Natural killer cell (primary cell): ENCODE results near the gene HM13. TPM values are rescaled to one million over a fixed set of nuclear protein-coding genes. Genes with fewer than 3 reads are reported as not detected.

Experiments
- ATAC-seq, 3 donors: fragments of 150-1000 bp in 2 of 3; fragments of 200-7000 bp in 1 of 3; cut with Tn5 transposase; 1 replicate in 1 of 3; 2 replicates in 2 of 3; pipeline ENCODE4 v1.10.0; 2021; ENCODE audit warnings: mild to moderate bottlenecking in 2 of 3, moderate library complexity in 2 of 3
- DNase-seq, 2 donors: peaks; one replicate each; pipeline versions ENCODE4 v3.0.0 to v3.0.0-alpha.2; 2013 to 2021; ENCODE audit warnings: mixed read lengths in 1 of 2
- H3K27ac ChIP-seq: one replicate; pipeline ENCODE4 v1.5.1; 2013; ENCODE audit warnings: mild to moderate bottlenecking, low read length
- H3K27me3 ChIP-seq: one replicate; pipeline ENCODE4 v1.6.1; 2013; ENCODE audit warnings: low read length; ENCODE audit not compliant: control insufficient read depth, insufficient read depth
- H3K36me3 ChIP-seq: one replicate; pipeline ENCODE4 v1.6.1; 2013; ENCODE audit warnings: low read length; ENCODE audit not compliant: control insufficient read depth, insufficient read depth
- H3K4me1 ChIP-seq: one replicate; pipeline ENCODE4 v1.6.1; 2013; ENCODE audit warnings: low read length; ENCODE audit not compliant: control insufficient read depth, insufficient read depth
- H3K4me3 ChIP-seq: one replicate; pipeline ENCODE4 v1.5.1; 2013; ENCODE audit warnings: low read length
- H3K9me3 ChIP-seq: one replicate; pipeline ENCODE4 v1.6.1; 2013; ENCODE audit warnings: low read length; ENCODE audit not compliant: control insufficient read depth, insufficient read depth
- H3K27ac Mint-ChIP-seq, 2 donors: one replicate each; pipeline ENCODE4 v1.8.0; 2022; ENCODE audit warnings: mild to moderate bottlenecking in 2 of 2, mixed read lengths in 2 of 2, moderate library complexity in 1 of 2
- H3K27me3 Mint-ChIP-seq, 2 donors: one replicate each; pipeline ENCODE4 v1.8.0; 2022; ENCODE audit warnings: low read depth in 2 of 2, mixed read lengths in 2 of 2
- H3K36me3 Mint-ChIP-seq: one replicate; pipeline ENCODE4 v1.8.0; 2022; ENCODE audit warnings: mixed read lengths
- H3K4me1 Mint-ChIP-seq, 2 donors: one replicate each; pipeline ENCODE4 v1.8.0; 2022; ENCODE audit warnings: mixed read lengths in 2 of 2
- H3K4me3 Mint-ChIP-seq: one replicate; pipeline ENCODE4 v1.8.0; 2022; ENCODE audit warnings: mild to moderate bottlenecking, moderate library complexity, mixed read lengths
- H3K9me3 Mint-ChIP-seq, 2 donors: one replicate each; pipeline ENCODE4 v1.8.0; 2022; ENCODE audit warnings: mixed read lengths in 2 of 2
- CTCF ChIP-seq: fragments of 200-600 bp; IDR thresholded peaks from one replicate; pipeline ENCODE4 v1.8.0; 2022; ENCODE audit warnings: antibody characterized with exemption
- WGBS: methylation state at CpG from one replicate; pipeline ENCODE4 v1.1.7; 2013; ENCODE audit warnings: missing lambda C conversion rate; ENCODE audit not compliant: insufficient coverage; 5-methylcytosine and 5-hydroxymethylcytosine counted together
- intact Hi-C: fragments of 100-400 bp; cut with micrococcal nuclease; formaldehyde crosslinking; loops from one replicate; pipeline ENCODE4 v1.14.2; 2022
- total RNA-seq, 4 donors: library from RNA; stranded (reverse); fragments of 120-200 nt in 1 of 4; gene quantifications; one replicate each; pipeline versions ENCODE4 v1.2.3 to v1.2.4, GENCODE V29; 2013 to 2022

Gene HM13
- total RNA-seq, 3 donors from 2014 or later (not counting 1 experiment from before 2014, with no cell fraction given), result 97.5 to 135 (median 104) TPM

- 91% methylated on average over 5 of the region's 5 CpGs for WGBS
- no peaks in the 10 kb centered on the region for H3K27me3 ChIP-seq
- H3K4me3 ChIP-seq, result no peak overlapping the region
- Mint-ChIP-seq H3K4me1 (peaks cover 20 to 24% of the 10 kb centered on the region in 2 donors), H3K4me3 (no peak overlapping the region), H3K9me3 (no peaks in the 10 kb centered on the region), H3K36me3 (no peaks in the 10 kb centered on the region), H3K27me3 (no peaks in the 10 kb centered on the region), H3K27ac (peak overlapping the region in 1 of 2 donors; percentile 96)
- TF ChIP-seq CTCF, result no peak
- peaks cover 18% of the 10 kb centered on the region for H3K4me1 ChIP-seq
- intact Hi-C loops, result no loop called here
- DNase-seq, result no peak
- H3K27ac ChIP-seq, result no peak overlapping the region
- H3K9me3 ChIP-seq, result no peaks in the 10 kb centered on the region
- ATAC-seq, result no peak
- peaks cover 46% of the 10 kb centered on the region for H3K36me3 ChIP-seq
Observed at GRCh38 chr20:31549513-31549880, 35.3 kb downstream of the HM13 start.

- Mint-ChIP-seq H3K9me3 (no peaks in the 10 kb centered on the region), H3K36me3 (no peaks in the 10 kb centered on the region), H3K27ac (peak overlapping the region in 1 of 2 donors; percentile 96), H3K27me3 (no peaks in the 10 kb centered on the region), H3K4me3 (no peak overlapping the region), H3K4me1 (peaks cover 17 to 21% of the 10 kb centered on the region in 2 donors)
- no peak for TF ChIP-seq CTCF
- Histone ChIP-seq H3K4me3 (no peak overlapping the region), H3K27ac (no peak overlapping the region), H3K27me3 (no peaks in the 10 kb centered on the region), H3K36me3 (peaks cover 50% of the 10 kb centered on the region), H3K4me1 (peaks cover 18% of the 10 kb centered on the region), H3K9me3 (no peaks in the 10 kb centered on the region)
- intact Hi-C loops, result no loop called here
- DNase-seq (no peak), ATAC-seq (no peak)
- WGBS, result 97% methylated on average over 13 of the region's 13 CpGs
Observed at GRCh38 chr20:31550099-31550498, 35.9 kb downstream of the HM13 start.

- Mint-ChIP-seq H3K4me3 (no peak overlapping the region), H3K27ac (no peak overlapping the region), H3K36me3 (no peaks in the 10 kb centered on the region), H3K27me3 (no peaks in the 10 kb centered on the region), H3K4me1 (peaks cover 11 to 17% of the 10 kb centered on the region in 2 donors), H3K9me3 (no peaks in the 10 kb centered on the region)
- H3K4me1 ChIP-seq, result peaks cover 14% of the 10 kb centered on the region
- no peak overlapping the region for H3K27ac ChIP-seq
- DNase-seq (no peak), ATAC-seq (no peak)
- intact Hi-C loops, result no loop called here
- TF ChIP-seq CTCF, result no peak
- 96% methylated on average over 11 of the region's 11 CpGs for WGBS
- no peaks in the 10 kb centered on the region for H3K27me3 ChIP-seq
- no peak overlapping the region for H3K4me3 ChIP-seq
- H3K36me3 ChIP-seq, result peaks cover 55% of the 10 kb centered on the region
- H3K9me3 ChIP-seq, result no peaks in the 10 kb centered on the region
Observed at GRCh38 chr20:31551163-31552081, 37.2 kb downstream of the HM13 start.
